OCI-M1 (cell line): Measurements from ENCODE around the gene COL15A1.

Source experiments
- DNase-seq: peaks from one replicate; lab custom pipeline; 2025; lab: John Stamatoyannopoulos, UW

COL15A1 gene

DNA sequence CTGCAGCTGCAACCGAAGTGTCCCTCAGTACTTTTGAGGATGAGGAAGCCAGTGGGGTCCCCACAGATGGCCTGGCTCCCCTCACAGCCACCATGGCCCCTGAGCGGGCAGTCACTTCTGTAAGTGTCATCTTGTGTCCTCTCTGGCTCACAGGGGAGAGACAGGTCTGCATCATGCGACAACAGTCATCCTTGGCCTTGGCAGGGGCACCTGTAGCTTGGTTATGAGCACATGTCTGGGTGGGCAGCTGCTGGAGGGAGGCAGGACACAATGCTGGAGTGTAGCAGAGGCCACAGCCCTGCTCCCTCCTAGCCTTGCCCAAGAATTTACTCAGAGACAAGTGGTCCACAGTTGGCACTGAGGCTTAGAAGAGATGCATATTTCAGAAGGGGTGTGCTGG lies 71.7 kb downstream of the COL15A1 start:
- no peak for DNase-seq

DNA sequence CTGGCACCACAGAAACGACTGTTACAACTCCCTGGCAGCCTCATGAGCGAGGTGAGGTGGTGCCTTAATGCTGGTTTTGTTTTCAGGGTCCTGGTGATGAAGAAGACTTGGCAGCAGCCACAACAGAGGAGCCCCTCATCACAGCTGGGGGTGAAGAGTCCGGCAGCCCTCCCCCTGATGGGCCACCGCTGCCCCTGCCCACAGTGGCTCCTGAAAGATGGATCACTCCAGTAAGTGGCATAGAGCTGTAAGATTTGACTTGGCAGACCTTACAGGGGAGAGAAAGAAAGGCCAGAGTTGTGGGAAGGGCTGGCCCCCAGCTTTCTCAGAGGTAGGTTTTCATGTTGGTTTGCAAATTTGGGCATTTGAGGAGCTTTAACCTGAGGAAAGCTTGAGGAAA lies 72.2 kb downstream of the COL15A1 start:
- no peak for DNase-seq

DNA sequence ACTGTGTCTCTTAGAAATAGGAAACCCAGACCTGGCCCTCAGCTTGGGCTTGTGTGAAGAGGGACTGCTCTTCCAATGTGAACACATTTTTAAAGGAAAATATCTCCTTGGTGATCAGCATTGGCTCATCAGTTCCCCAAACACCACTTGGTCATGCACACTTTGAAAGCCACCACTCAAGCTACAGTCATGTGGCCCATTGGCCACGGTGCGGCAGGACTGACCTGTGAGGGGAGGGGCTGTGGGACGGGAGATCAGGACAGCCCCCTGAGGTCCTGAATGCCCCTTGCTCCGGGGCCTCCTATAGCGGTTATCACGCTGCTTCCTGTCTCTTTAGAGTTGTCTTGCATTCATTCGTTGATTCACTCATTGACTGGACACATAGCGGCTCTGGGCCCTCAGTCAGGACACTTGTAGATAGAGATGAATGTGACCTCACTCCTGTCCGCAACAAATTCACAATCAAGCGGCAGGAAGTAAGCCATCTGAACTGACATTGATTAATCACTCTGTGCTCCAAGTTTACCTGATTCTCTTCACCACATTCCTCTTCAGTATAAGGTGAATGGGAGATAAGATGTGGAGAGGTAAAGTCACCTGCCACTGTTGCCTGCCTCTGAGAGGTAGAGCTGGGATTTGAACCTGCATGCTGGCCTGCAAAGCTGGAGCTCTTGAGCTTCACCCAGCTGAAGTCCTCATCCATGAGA lies 73.1 kb downstream of the COL15A1 start:
- no peak for DNase-seq

- DNase-seq = no peak
Measured at GRCh38 chr9:99018653-99019052, 74.9 kb downstream of the COL15A1 start.

DNA sequence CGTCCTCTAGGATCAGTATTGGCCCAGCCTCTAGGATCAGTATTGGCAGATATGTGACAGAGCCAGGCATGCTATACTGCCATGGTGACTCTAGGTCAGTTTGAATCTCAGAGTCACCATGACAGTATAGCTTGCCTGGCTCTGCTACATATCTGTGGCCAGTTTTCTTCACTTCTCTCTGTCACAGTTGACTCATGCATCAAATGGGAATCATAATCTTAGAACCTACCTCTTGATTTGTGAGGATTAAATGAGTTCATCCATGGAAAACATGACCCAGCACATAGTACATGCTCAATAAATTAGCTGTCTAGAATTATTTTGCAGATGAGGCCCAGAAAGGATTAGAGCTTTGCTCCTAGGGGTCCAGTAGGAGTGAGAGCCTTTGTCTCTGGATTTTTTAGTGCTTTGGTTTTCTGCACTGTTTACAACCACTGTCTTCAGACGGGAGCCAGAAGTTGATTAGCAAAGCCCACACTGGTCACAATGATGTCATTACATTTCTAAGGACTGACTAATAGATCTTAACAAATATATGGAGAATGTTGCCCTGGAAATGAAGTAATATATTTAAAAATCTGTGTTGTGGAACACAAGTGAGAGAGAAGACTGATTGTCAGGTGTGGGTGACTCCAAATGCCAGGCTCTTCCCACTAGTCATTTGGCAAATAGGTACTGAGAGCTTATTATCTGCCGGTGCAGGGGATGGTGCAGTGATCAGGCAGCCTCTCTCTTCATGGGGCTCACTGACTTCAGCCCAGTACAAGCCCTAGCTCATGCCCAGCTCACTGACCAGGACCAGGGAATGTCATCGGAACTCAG lies 76.0 kb downstream of the COL15A1 start:
- no peak for DNase-seq

GRCh38 chr9:99020786-99021436 lies 77.2 kb downstream of the COL15A1 start:
- DNase-seq = no peak

DNA sequence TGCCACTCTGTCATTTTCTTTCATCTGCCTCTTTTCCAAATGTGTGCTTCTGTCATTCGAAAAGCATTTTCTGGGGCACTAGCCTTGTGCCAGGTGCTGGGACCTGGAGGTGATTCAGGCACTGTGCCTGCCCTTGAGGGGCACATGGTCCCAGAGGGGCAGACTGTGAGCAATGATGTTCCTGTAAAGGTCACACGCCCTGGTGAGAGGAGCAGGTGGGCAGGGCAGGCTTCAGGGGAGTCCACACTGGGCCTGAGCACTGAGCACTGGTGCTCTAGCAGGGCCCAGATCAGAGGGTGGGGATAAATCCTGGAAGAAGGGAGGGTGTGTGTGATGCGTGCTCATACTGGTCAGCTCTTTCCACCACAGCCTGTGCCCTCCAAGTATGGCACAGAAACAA lies 77.8 kb downstream of the COL15A1 start:
- no peak for DNase-seq

DNA sequence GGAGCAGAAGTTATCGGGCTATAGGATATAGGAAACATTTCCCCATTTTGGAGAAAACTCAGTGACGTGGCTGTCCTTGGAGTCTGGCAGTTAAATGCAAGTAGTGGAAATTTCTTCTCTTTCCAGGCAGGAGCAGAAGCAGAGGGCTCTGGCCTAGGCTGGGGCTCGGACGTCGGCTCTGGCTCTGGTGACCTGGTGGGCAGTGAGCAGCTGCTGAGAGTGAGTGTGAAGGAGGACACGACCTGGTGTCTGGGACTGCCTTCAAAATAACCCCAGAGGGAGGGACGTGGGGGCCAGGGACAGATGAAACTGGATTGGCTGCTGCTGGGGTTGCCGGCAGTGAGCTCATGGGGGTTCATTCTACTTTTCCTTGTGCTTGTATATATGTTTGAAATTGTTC lies 79.5 kb downstream of the COL15A1 start:
- DNase-seq = no peak

- no peak for DNase-seq
Measured at GRCh38 chr9:99023831-99024230, 80.1 kb downstream of the COL15A1 start.

DNA sequence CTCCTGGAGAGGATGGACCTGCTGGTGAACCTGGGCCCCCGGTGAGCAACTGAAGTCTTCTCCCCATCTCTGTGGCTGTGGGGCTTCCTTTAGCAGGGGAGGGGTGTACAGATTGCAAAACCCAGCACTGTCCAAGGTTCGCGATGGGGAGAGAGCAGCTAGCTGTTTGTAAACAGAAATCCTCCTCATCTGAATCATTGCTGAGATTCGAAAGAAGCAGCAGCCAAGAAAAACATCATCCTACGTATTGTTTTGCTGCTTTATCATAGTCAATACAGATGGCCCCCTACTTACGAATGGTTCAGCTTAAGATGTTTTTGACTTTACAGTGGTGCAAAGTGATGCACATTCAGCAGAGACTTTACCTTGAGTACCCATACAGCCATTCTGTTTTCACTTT lies 81.3 kb downstream of the COL15A1 start:
- no peak for DNase-seq

DNA sequence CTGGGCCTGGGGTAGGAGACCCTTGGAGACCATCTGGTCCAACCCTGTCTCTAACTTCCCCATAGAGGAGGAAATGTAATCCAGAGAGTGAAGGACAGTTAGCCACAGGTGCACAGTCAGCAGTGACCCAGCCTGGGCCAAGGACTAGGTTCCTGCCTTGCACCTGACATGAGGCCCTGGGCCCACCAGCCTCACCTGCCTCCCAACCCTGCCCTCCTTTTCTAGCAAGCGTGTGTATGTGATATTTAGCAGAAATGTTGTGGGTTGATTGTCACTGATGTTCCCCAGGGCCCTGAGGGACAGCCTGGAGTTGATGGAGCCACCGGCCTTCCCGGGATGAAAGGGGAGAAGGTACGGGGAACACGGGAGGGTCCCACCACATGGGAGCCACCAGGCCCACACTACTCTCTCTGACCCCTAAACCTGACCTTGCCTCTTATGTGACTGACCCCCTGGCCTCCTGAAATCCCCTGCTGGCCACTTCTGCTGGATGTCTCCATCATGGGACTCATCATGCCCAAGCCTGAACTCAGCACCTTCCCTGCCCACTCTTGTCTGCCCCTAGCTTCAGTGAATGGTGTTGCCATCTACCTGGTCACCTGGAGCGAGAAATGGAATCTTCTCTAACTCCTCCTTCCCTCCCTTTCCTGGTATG lies 82.0 kb downstream of the COL15A1 start:
- no peak for DNase-seq

DNA sequence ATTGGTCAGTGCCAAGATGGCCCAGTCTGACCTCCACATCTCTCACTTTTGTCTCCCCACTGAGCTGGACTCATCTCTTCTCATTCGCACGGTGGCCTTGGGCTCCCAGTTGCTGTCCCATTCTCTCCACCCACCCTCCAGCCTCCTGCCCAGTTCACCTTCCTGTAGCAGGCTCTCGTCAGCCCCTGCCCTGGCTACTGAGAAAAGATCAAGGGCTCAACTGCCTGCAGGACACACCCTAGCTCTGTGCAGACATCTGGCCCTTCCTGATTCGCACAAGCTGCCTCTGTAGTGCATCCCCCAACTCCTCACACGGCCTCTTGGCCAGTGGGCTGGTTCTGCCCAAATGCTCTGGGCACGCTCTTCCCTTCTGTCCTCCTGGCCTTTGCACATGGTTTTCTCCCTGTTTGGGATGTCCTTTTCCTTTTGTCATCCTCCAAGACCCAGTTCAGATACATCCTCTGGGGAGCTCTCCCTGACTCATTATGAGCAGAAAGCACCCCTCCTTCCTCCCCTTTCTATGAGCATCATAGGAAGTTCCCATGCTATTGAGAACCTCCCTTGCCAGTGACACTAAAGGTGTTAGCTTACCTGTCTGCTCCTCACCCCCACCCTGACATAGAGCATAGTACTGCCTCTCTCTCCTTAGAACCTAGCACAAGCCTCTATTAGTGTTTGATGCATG lies 82.7 kb downstream of the COL15A1 start:
- DNase-seq = no peak

DNA sequence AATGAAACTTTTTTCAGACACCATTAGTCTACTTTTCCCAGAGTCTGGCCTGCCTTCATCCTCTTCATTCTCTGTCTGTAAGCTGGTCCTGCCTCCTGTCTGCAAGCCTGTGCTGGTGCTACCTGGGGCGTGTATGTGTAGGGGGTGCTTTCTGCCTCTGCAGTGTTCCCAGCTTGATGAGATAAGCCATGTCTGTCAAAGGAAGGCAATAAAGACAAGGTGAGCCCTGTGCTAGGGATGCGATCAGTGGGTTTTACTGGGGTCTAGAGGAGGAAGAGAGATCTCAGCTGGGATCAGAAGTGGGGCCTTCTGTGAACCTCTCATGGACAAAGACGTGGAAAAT lies 83.2 kb downstream of the COL15A1 start:
- no peak for DNase-seq

DNA sequence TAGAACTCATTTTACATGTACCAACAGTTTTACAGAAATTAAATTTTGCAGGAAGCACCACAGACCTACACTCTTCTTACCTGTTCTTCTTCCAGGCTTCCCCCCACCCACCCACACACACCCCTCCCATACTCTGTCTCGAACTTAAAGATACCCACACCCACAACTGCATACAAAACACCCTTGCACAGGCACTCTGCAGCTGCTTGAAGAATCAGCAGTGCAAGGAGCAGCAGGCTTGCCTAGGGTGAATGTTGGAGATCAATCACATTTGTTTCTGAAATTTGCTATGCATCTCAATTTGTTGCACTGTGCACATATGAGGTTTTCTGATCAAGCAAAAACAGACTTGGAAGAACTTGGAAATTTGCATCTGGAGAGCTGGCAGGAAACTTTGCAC lies 83.7 kb downstream of the COL15A1 start:
- DNase-seq = no peak

GRCh38 chr9:99029083-99029645 lies 85.5 kb downstream of the COL15A1 start:
- no peak for DNase-seq

DNA sequence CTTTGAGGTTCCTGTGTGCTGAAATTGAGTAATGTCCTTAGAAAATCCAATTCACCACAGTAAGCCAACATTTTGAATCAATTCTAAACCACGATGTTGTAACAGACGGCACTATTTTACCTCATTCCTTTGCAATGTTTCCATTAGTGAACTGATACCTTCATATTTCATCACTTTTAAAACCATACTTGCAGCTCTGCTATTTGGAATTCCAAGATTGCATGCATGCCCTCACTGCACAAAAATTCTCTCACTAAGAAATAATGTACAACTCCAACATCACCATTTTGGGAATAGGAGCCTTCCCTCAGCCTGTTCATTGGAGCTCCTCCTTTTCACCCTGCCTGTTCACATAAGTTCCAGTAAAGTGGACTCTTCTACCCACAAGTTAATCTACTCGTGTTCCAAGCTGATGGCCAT lies 86.4 kb downstream of the COL15A1 start:
- no peak for DNase-seq

DNA sequence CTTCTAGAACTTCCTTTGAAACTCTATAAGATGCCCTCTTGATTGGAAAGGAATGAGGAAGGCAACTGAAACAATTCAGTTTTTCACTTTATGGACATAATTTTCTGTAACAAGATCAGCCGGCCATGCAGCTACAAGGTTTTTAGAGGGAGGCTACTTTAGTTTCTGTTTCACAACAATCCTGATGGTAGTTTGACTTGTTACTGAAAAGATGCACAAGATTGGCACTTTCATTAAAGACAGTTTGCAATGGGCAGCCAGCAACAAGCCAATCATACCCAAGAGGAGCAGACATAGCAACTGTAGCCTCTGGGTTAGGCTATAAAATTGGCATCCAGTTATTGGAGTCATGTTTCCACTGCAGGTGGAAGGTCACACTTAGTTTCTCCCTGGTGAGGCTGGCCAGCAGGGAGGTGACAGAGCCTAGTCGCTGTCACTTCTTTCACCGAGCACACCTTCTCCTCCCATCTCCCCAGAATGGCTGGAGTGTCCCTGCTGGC lies 87.0 kb downstream of the COL15A1 start:
- peak; percentile 19 for DNase-seq

DNA sequence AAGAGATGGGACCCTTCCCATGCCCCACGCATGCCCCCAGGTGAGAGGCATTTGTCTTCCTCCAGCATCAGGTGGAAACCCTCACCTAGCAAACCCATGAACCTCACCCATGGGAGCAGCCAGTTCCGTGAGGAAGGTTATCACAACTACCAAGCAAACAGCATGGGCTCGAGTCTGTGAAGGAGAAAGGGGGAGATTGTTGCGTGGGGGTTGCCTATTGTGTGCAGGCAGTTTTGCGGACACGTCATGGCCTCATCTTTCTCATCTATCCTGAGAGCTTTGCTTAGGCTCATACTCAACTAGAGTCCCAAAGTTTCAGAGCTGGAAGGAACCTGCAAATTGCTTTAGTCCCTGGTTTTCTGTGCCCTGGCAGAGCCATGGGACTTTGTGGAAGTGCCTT lies 87.6 kb downstream of the COL15A1 start:
- no peak for DNase-seq

- no peak for DNase-seq
Measured at GRCh38 chr9:99031994-99032393, 88.3 kb downstream of the COL15A1 start.

- DNase-seq = no peak
Measured at GRCh38 chr9:99034149-99034548, 90.4 kb downstream of the COL15A1 start.

DNA sequence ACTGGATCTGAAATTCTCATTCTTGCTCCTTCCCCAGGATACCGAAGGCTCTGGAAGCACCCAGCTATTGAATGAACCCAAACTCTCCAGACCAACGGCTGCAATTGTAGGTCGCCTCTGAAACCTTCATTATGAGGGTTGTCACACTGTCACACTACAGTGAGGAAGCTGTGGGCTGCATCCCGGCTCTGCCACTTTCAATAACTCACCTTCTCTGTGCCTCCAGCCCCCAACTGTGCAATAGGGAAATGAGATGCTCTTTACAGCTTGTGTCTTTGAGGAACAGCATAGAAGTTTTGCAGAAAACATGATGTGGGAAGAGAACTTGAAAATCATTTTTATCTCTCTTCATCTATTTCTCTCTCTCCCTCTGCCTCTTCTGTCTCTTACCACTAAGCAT lies 91.6 kb downstream of the COL15A1 start:
- DNase-seq = no peak
